NCI-H69 (cell line): ENCODE data around the gene HYPK.

Experiments
- DNase-seq: peaks from one replicate; lab custom pipeline; 2025; lab: John Stamatoyannopoulos, UW

HYPK gene, protein sequence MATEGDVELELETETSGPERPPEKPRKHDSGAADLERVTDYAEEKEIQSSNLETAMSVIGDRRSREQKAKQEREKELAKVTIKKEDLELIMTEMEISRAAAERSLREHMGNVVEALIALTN

DNA sequence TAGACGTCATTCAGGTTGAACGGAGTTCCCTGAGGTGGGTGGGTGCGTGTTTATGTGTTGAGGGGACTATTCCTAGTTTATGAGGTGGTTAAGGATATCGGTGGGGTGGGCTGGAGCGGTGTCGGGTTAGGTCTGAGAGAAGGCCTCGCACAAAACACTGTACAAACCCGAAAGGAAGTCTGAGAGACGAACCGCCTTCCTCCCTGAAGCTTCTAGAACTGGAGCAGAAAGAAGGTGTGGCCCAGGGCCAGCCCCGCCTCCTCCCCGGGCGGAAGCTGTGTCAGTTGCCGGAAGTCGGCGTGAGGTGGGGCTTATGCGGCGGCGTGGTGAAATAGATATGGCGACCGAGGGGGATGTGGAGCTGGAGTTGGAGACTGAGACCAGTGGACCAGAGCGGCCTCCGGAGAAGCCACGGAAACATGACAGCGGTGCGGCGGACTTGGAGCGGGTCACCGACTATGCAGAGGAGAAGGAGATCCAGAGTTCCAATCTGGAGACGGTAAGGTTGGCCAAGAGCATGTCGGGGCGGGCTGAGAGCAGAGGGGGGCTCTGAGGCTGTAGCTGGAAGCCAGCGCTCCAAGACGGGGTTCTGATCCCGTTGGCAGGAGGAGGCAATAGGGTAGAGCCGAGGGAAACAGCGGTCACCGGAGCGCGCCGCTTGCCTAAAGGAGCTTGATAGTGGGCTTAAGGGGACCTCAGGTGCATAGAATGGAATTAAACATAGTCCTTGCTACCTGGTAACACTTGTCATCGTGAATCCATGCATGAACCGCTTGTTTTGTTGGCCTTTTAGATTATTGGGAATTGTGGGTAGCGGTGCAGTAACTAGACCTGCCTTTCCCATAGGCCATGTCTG, at the start of gene HYPK:
Gene HYPK (plus strand): TSS at position 314 of the 856 bp plus-strand sequence. CDS start 24 bp downstream, at position 338.
- peak; percentile 93 for DNase-seq

DNA sequence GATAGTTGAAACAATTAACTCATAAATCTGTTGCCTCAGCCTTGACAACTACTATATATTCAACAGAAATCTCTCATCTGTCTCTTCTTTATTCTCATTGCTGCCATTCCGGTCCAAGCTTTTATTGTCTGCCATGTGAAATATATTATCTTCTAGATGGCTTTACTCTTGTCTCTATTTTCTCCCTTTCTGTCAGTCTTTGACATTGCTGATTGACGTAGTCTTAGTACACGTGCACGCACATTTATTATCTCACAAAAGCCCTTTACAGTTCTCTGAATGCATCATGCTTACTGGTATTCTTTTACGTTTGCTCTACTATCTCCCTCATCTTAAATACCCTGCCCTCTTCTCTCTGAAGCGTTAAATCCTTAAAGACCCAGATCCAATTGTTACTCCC, 48.5 kb upstream of the HYPK start:
- DNase-seq: no peak

DNA sequence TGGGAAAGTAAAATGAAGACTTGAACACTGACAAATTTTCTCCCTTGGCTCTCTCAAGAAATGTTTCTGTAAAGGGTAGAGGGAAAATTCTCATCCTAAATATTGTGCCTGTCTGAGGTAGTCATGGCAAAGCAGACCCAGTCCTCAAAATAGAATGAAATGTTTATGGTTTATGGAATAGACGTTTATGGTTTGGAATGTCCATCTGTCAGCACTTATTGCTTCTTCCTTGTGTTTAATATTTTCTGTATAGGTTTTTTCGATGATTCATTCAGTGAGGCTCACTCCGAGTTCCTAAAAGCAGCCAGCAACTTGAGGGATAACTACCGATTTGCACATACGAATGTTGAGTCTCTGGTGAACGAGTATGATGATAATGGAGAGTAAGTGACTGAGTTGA, 37.6 kb upstream of the HYPK start:
- DNase-seq: no peak

DNA sequence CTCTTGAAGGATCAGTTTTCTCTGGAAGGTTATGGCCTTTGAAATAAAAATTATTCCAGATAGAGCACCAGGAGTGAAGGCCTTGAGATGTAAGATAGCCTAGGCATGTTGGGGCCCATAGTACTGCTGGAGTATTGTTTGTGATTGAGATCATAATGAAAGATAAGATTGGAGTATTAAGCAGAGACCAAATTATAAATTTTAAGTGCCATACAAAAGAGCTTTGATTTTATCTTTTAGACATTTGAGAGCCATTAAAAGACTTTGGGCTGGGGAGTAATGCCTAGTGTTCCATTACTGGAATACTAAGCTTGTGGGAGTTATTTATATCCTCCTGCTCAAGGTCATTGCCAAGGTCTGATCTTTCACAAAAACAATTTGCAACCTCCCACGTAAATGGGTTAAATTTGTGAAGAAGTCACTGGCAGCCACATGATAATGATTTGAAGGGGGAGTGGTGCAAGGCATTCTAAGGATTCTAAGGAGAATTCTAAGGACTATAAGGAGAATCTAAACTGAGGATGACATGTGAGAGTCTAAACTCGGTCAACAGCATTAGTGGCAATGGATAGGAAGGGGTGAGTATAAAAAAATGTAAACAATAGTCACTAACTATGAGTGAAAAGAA, 36.5 kb upstream of the HYPK start:
- DNase-seq: no peak

DNA sequence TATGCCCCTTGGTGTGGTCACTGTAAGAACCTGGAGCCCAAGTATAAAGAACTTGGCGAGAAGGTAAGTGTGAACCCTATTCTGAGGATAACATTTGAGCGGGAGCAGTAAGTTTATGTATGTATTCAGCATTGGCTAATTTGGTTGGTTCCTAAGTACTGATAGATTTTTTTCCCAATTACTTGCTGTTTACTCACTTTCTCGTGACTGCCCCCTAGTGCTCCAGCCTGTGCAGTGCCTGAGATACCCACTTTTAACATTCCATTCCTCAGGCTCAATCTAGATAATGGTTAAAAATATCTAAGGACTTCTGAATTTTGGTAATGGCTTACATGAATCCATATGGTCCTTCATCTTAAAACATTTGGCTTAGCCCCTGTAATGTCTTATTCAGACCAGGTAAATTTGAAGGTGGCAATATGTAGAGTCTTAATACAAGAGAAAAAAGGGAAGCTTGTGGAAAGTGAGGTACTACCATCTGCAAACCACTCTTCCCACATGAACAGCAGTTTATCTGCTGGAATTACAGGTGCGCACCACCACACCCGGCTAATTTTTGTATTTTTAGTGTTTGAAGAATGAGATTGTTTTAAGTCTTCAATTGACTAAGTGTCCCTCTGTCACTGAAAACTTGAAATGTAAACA, 30.7 kb upstream of the HYPK start:
- peak; percentile 71 for DNase-seq

DNA sequence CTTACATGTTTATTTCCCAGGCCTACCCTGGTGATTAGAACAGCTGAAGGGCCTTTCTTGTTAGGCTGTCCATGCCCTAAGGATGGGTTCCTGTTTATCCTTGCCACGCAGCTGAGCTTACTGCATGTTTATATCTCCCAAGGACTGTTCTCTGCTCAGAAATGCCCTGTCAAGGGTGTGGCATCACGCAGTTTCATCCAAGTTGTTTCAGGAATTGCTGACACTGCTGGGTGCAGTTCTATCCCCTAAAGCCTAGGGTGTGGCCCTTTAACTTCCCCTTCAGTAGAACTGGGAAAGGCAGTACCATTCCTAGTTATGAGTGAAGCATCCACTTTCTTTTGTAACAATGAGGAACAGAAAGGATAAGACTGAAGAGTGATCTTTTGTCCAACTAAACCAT, 28.6 kb upstream of the HYPK start:
- no peak for DNase-seq

DNA sequence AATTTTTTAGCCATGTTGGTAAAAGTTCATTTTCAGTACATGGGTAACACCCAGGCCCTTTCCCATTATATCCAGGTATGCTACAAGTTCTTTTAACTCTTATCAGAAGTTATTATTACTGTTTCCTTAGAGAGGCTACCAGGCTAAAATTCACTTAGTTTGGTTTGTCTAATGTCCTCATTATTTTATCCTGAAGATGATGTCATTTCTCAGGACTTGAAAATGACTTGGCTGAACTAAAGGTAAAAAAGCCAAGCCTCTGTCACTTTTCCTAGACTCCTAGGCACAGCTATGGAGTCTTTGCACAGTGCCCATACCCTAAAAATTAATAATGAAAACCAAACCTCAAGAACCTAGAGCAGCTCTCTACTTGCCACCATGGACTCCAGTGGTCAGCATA, 27.8 kb upstream of the HYPK start:
- DNase-seq: no peak

DNA sequence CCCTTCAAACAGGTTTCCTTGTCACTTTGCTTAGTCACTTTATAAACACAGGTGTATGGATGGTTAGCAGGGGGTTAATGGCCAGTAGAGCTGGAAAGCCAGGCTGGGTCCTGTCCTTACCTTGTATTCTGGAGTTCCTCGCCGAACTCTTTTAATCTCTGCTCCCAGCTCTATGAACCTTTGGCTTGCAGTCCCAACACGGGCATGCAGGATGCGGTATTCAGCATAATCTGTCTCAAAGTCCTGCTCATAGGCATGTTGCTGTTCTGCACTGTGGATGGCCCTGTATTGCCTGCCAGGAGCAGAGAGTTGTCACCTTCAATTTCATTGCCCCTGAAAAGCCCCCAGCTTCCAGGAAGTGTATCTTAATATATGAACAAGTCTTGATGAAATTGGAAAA, 26.3 kb upstream of the HYPK start:
- DNase-seq: no peak

DNA sequence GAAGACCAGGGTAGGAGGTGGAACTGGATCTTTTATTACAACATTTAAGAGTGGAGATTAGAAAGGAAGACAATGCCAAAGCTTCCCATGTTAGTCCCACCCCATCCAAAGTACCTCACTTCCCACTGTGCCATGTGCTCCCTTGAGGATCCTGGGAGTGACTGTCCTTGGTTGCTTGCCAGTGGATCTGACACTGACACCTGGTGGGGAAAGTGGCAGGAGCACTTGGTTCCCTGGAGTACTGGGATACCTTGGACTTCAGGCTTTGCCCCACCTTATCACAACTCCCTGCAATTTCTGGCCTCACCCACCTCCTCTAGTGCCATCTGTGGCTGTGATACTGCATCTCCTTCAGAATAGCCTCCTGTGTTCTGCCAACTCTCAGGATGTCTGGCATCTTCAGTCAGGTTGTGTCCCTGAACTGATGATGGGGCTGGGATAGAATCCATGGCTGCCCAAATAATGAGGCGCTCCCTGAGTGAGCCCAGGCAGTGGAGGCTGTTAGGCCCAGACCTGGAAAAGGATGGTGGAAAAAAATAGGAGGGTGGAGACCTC, 24.9 kb upstream of the HYPK start:
- DNase-seq: peak; percentile 93

DNA sequence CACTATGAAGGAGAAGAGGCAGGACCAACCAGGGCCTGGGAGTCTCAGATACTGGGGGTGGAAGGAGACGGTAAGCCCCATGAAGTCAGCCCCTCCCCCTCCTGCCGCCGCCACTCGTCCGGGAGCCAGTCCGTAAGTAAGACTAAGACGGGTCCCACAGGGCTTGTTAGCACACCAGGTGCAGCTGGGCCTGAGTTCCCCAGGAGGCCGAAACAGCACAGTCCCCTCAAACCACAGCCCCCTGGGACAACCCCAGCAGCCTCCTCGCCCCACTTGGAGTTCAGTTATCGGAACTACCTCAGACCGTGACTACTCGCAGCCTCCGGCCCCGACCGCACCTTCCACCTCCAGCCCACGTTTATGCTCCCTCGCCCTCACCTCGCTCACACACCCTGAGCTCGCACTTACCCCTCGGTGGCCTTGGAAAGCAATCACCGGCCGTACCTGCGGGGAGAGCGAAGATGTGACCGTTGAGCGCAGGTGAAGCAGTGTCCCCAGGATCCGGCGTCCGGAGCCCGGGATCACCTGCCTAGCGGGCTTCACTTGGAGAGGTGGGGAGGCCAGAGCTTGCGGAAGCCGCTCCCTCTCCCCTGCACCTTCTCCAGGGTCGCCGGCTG, 24.2 kb upstream of the HYPK start:
- DNase-seq: peak; percentile 80

DNA sequence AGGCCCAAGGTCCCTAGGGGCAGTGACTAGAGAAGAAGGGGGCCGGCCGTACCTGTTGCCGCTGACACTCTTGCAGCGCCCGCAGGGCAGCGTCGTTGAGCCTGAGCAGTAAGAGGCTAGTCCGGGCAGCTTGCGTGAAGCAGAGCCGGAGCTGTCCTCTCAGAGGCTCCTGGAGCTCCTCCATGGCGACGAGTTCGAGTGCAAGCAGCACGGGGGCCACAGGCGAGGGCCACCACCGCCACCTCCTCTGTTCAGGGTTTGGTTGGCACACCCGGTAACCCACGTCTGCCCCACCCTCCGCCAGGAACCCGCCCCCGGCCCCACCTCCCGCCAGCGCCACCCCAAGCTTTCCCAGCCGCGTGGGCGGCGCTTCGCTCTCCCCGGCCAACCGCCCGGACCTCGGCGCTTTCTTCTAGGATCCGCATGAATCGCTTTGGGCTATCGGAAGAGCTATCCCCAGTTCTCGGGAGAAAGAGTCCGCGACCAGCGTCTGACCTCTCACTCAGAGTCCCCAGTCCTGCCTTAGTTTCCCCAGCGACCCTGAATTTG, 23.6 kb upstream of the HYPK start, which contains the start of gene ELL3:
Gene ELL3 (minus strand): TSS at position 249 of the 549 bp plus-strand sequence. CDS start 65 bp downstream, at position 184.
- DNase-seq: peak; percentile 95

DNA sequence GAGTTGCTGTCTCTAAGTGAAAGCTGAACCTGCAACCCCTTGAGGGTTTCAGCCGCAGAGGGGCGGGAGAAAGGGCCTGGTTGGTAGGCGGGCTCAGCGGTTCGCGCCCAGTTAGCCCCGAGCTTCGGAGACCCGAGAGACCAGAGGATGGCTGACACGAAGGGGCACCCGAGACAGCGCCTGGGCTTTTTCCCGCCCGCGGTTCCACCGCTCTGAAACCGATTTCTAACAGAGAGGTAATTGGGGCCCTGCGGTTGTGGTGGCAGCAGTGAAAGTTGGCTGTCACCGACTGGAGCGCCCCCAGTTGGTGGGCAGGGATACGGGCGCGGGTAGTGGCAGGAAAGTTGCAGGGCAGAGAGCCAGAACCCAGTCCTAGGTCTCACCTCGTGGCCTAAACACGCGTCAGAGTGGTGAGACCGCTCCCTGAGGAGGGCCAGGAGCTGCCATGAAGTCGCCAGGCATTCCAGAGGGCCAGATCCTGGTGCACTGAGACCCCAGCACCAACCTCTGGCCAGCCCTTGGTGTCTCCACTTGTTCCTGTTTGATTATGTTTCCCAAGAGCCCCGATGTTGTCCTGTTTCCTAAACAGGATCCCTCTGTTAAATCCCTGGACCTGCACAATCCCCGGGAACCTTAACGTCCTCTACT, 23.0 kb upstream of the HYPK start:
- DNase-seq: peak; percentile 95

DNA sequence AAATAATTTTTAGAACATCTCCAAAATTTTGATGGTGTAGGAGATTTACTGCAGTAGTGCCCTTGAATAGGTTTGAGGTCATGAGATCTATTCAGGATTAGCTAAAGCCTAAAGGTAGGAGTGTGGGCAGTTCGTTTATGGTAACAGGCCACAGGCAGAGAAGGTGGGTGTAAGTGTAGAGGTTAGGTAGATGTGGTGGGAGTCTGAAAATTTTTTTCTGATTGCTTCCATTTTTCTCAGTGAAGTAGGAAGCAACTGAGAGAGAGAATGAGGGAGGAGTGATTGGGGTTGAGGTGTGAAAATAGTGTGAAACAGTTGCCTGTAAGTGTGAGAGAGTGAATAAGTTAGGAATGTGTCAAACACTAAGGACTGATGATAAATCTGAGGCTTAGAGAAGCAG, 21.4 kb upstream of the HYPK start:
- DNase-seq: no peak

DNA sequence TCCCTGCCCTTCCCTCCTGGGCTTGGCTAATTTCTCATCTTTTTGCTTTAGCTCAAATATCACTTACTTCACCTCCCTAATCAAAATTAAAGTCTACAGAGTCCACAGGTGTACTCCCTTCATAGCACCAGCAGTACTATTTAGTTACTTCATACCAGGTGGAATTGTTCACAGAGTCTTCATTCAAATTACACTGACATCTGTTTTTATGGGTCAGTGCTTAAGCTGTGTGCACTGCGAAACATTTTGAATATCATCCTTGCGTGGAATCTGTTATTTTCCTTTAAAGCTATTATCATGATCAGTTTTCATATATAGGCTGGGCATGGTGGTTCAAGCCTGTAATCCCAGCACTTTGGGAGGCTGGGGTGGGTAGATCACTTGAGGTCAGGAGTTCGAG, 11.0 kb upstream of the HYPK start:
- DNase-seq: peak; percentile 57

DNA sequence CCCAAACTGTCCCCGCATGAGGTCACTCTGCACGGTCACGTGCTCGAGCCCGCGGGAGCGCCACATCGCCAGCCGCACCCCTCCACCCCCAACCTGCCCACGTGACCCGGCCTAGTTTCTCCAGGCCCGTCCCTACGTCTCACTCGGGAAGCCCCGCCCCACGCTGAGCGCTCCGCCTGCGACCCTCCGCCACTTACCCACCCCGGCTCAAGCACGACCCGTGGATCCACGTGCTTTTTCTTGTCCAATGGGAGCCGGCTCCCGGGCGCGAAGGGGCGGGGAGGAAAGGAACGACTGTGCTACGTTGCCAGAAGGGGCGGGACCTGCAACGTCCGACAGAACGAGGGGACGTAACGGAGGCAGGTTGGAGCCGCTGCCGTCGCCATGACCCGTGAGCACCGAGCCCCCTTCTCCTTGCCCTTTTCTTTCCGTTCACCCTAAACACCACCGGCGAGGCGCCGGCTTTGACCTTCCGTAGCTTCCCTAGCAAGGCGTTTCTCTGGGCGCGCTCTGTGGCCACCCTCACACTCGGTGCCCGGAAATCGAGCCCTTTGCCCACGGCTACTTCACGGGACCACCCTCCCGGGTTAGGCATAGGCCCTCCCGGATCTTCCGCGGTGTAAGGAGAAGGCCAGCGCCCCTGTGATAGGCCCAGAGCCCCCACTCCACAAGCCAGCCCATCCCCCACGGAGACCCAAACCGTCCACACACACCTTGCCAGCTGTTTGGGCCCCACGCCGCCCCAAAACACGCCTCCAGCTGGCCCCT, 8.2 kb upstream of the HYPK start, which contains the start of gene SERF2:
Gene SERF2 (plus strand): TSS at position 328 of the 768 bp plus-strand sequence. CDS start 57 bp downstream, at position 385.
- peak; percentile 100 for DNase-seq

DNA sequence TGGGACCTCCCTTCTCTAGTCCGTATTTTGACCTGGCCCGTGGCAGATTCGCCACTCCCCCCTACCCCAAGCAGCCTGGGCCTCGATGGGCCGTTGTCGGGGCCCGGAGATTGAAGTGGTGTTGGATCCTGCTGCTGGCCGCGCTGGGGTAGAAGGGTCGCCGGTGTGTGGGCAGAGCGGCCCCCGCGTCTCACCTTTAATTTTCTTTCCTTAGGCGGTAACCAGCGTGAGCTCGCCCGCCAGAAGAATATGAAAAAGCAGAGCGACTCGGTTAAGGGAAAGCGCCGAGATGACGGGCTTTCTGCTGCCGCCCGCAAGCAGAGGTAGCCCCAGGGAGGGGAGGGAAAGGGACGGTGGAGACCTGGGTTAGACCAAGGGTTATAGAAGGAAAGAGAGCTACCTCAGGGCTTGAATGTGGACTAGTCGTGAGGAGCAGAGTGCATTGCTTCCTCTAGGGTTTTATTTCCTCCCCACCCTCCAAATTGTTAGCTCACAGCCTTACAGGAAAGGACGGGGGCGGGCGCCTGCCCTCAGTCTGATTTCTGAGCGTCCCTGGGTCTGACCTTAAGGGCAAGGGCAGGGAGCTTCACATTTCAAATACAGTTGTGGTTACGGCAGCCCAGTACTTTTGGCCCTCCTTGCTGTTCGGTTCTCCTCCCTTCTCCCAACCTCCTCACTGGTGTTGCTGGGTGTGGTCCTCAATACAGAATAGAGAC, 7.5 kb upstream of the HYPK start:
- DNase-seq: peak; percentile 54

DNA sequence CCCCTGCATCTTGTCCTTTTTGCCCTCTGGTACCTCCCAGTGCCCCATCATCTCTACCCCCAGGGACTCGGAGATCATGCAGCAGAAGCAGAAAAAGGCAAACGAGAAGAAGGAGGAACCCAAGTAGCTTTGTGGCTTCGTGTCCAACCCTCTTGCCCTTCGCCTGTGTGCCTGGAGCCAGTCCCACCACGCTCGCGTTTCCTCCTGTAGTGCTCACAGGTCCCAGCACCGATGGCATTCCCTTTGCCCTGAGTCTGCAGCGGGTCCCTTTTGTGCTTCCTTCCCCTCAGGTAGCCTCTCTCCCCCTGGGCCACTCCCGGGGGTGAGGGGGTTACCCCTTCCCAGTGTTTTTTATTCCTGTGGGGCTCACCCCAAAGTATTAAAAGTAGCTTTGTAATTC, 6.8 kb upstream of the HYPK start:
- DNase-seq: no peak

DNA sequence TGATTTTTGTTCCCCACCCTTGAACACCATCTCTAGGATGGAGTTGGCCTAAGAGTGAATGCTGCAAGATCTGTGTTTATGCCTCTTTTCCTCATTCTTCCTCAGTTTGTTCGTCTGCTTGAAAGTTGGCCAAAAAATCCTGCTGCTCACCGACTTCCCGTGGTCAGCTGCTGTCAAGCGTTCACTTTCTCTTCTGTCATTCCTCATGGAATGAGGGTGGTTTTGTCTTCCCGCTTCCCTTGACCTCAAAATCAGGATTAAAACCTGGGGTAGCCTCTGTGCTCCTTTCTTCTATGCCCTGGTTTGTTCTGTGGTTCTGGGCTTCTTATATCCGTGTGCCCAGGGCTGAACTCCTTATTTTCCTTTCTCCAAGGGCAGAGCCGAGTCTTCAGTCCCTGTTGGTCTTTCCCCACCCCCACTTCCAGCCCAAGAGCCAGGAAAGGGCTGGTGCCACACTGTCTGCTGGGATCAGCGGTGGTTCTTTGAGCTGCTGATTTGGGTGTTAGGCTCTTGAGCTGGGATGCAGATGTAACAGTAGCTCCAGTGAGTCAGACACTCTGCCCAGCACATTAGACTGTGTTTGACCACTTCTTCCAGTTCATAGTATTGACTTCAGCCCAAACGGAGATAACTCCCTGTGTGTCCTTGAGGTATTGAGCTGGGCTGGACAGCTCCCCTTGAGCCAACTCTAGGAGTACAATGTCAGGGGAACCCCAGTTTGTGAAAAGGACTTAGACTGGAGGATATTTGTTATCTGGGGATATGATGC, 5.9 kb upstream of the HYPK start:
- no peak for DNase-seq

DNA sequence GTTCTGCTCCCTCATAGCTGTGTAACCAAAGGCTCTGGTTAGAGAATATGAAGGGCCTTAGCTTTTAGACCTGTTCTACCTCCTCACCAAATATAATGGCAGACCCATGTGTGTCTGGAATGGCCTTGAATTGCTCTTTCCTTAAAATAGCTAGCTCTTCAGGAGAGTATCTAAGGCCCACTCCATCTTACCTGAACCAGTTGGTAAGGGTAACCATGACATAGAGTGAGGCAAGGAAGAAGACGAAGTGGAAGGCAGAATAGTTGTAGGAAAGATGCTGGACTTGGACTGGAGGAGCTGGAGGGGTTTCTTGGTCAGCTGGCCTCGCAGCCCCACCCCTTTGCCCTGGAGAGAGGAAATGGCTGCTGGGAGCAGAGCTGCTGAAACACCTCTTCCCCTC, 5.2 kb upstream of the HYPK start:
- DNase-seq: no peak
